GM12872 (cell line): ENCODE measurements around the gene GIMAP5.

Experiments used
- TF ChIP-seq, protein P1 (sequence below): IDR thresholded peaks from 3 replicates; pipeline ENCODE4 v1.5.1; 2011; ENCODE audit warnings: low read depth, mild to moderate bottlenecking, low read length, moderate library complexity; ENCODE audit not compliant: insufficient read depth

GIMAP5 gene

DNA sequence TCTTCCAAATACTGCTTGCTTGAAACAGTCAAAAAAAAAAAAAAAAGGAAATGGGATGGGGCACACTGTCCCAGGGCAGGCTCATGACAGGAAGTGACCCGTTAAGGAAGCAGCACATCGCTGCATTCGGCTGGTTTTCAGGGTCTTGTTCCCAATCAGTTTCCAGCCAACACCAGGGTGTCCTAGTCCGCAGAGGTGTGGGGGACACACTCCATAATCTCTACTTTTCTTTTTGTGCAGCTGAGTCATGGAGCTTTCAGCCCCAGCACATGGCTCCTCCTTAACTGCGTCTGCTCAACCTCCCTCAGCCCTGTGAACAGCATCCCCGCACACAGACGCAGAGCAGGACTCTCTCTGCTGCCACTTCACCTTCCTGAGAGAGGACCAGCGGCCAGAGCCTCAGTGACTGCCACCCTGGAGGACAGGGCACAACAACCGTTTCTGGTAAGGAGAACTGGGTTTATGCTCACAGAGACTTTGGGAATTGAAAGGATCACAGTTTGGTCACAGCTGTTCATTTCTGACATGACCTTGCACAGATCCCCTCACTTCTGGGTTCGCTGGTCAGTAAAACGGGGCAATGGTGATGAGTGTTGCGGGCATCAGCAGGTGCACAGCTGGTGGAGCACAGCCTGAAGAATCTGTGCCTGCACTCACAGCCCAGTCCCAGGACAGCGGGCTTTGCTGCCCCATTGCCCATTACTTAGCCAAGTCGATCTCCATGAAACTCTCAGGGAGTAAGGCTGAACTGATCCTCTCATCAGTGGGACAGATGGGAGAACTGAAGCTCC is at the start of gene GIMAP5:
GIMAP5 (plus strand) TSS at position 154 of the 791 bp plus-strand sequence. CDS start 3,467 bp downstream, outside the sequence.
- TF ChIP-seq, protein P1, sequence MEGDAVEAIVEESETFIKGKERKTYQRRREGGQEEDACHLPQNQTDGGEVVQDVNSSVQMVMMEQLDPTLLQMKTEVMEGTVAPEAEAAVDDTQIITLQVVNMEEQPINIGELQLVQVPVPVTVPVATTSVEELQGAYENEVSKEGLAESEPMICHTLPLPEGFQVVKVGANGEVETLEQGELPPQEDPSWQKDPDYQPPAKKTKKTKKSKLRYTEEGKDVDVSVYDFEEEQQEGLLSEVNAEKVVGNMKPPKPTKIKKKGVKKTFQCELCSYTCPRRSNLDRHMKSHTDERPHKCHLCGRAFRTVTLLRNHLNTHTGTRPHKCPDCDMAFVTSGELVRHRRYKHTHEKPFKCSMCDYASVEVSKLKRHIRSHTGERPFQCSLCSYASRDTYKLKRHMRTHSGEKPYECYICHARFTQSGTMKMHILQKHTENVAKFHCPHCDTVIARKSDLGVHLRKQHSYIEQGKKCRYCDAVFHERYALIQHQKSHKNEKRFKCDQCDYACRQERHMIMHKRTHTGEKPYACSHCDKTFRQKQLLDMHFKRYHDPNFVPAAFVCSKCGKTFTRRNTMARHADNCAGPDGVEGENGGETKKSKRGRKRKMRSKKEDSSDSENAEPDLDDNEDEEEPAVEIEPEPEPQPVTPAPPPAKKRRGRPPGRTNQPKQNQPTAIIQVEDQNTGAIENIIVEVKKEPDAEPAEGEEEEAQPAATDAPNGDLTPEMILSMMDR = no peak

DNA sequence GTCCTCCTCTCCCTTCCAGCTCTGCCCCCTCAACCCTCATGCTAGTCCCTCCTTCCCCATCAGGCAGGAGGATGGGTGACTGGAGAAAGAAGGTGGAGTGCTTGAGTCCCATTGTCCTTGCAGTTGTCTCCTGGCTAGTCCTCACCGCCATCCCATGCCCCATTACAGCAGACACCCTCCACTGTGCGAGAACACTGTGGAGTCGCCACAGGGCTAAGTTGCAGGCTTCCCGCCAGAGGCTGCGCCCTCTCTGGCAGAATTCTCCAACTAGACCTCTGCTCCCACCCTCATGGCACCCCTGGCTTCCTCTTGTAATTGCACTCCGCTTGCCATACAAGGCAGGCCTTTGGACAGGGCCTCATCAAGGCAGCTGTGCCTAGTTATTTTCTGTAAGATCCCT is 48.6 kb upstream of the GIMAP5 start:
- TF ChIP-seq, protein P1 = no peak

DNA sequence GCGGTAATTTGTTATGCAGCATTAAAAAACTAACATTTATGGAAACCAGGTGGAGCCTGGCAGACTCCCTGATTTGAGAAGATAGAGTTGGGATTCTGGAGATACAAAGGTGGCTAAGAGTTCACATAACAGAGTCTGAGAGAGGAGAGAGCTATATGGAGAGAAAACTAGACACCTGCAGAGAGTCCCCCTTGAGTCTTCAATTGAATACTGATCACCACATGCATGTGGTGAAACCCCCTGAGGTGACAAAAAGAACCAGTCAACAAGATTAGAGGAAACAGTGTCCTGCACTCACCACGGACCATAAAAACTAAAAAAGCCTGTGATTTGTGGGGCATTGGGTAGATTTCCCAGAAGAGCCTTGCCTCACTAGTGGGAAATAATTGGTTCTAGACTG is 41.6 kb upstream of the GIMAP5 start:
- TF ChIP-seq, protein P1 = no peak

GRCh38 chr7:150703209-150703608 is 34.0 kb upstream of the GIMAP5 start:
- TF ChIP-seq, protein P1 = no peak

DNA sequence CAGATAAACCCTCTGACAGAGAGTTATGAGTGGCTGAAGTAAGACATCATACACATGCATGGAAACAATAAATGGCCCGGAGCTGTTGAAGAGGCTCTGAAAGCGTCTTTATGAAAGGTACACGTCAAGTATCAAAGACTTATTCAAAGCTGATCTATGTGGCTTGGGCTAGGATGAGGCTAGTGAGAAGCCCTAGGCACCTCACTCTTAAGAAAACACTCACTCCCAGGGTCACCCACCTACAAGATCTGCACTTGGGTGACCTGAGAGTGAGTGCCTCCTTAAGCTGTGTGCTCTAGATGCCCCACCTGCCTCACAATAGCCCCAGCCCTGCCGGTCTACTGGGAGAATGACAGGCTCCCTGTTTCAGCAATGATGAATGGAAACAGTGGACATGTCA is 21.9 kb upstream of the GIMAP5 start:
- TF ChIP-seq, protein P1 = peak; percentile 18; the same call in 1 of the 3 replicates

DNA sequence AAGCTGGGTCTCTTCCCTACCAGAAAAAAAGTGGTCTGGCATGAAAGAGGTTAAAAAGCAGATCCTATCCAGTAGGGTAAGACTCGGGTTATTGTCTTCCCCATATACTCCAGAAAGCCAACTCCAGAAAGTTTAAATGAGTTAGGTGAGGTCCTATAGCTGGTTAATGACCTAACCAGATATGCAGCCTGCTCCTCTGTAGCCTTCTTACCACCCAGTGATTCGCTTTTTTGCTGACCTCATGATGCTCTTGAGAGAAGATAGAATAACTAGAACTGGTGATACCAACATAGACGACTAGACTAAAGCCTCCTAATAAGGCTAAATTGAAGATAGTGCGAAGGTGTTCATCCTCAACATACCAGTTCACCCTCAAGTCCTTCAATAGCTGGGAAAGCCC is 21.5 kb upstream of the GIMAP5 start:
- TF ChIP-seq, protein P1 = no peak

- TF ChIP-seq, protein P1 = no peak
Measured at GRCh38 chr7:150716368-150716767, 20.9 kb upstream of the GIMAP5 start, which contains the start of gene GIMAP1. Gene GIMAP1 (plus strand): TSS chr7:150716613. CDS start chr7:150719048, 2,435 bp downstream.
